ENCODE results near the gene CYP4B1.
A peak's percentile ranks its signal among the peaks of the same experiment; 100 is the strongest.
"Not testable (repeated sequence)": the region's sequence is repeated elsewhere in the genome, so short reads cannot be mapped to it uniquely, and the experiment has no call there.

GRCh38 chr1:46754707-46755106, 44.1 kb upstream of the CYP4B1 start:
- TF ChIP-seq CTCF (IDR thresholded peaks at IDR 0.05; ENCODE audit: extremely low read depth in 1 of 2, insufficient read depth in 1 of 2, low read depth in 1 of 2, low read length in 2 of 2); MAX (IDR thresholded peaks at IDR 0.05; ENCODE audit: insufficient read depth, insufficient read length); MYC (IDR thresholded peaks at IDR 0.05; ENCODE audit: low read depth, low read length); POLR2A (IDR thresholded peaks at IDR 0.05; ENCODE audit: low read depth, low read length); EZH2 (IDR thresholded peaks at IDR 0.05; ENCODE audit: borderline replicate concordance, low read depth, low read length, severe bottlenecking): not testable (repeated sequence)
- TF ChIP-seq FOS (IDR thresholded peaks at IDR 0.05; ENCODE audit: borderline replicate concordance, insufficient read depth, low read length) (peak; percentile 12), GATA2 (IDR thresholded peaks at IDR 0.05; ENCODE audit: insufficient read depth, insufficient read length, low read depth, low read length) (peak; percentile 64)
